GM18511 (cell line): ENCODE data around the gene FBXO31.

Experiments used
- ATAC-seq: cut with Tn5 transposase; IDR thresholded peaks from one replicate; pipeline ENCODE4 v1.9.1; 2021; ENCODE audit warnings: mild to moderate bottlenecking, moderate library complexity; ENCODE audit not compliant: unreplicated experiment

FBXO31 gene

DNA sequence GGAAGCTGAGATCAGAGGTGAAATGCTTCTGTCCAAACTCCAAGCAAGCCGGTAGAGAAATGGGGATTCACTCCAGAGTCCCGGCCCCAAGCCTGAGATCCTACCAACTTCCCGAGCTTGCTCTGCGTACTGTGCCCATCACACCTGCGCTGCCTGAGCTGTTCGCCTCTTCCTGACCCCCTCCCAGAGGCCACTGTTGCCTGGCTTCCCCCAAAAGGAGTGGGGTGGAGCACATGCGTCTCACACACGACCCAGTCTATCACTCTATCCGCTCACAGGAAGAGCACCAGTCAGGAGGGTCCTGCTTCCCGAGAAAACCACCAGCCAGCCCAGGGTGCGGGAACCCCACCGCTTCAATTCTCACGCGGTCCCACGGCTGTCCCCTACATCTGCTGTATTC, 52.9 kb downstream of the FBXO31 start:
- no peak for ATAC-seq

DNA sequence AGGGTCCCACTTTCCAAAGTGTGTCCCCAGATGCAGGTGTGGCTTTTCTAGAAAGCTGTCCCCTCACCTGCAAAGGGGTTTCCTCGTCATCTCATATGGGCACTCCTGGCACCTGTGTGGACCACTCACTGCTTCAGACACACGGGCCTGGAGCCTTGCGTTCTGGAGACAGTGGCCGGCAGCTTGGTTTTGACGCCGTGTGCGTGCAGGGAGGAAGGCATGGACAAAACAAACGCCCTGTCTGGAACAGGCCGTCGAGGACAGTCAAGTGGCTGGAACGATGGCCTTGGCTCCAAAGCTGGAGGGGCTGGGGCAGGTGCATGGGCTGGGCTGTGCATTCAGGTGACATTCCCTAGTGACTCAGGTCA, 53.3 kb downstream of the FBXO31 start:
- no peak for ATAC-seq

- ATAC-seq: no peak
Measured at GRCh38 chr16:87329436-87330256, 53.9 kb downstream of the FBXO31 start.

DNA sequence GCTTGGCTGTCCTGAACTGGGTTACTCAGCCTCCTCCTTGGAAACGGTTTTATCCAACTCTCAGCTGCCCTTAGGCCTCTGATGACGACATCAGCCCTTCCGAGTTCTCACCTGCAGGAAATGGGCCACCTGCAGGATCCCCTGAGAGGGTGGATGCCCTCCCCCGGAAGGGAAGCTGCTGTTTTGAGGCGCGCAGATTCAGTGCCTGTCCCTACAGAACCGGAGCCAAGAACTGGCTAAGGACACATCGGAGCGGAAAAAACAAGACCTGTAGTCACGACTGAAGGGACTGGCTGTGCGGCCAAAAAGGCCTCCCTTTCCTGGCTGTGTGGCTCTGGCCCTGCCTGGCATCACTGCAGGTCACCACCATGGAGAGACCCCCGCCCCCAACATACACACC, 54.7 kb downstream of the FBXO31 start:
- ATAC-seq: no peak

DNA sequence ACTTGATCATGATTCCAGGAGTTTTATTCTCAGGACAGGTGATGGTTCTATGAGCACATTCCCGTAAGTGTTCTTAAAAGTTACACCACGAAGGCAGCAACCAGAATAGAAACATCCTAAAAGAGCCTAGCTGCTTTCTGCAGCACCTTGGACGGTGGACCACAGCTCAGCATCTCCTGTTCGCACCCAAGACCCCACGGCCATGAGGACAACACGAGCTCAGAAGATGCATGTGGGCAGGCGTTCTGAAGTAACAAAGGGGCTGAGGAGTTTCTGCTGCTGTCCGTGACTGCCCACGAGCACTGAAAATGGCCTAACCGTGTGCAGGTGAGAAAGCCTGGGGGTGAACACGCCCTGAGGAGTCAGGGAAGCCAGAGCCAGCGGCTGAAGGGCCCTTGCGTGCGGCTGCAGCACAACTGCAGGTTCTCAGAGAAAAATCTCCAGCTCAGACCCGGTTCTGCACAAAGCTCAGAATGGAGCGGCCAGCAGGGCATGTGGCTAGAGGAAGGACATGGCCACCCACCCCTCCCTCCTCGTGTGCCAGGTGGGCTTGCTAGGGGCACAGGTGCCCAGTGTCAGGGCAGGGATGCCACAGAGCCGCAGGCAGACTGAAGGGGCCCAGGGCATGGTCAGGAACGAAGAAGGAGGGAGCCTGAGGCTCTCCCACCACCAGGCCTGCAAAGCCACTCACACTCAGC, 55.6 kb downstream of the FBXO31 start:
- no peak for ATAC-seq

DNA sequence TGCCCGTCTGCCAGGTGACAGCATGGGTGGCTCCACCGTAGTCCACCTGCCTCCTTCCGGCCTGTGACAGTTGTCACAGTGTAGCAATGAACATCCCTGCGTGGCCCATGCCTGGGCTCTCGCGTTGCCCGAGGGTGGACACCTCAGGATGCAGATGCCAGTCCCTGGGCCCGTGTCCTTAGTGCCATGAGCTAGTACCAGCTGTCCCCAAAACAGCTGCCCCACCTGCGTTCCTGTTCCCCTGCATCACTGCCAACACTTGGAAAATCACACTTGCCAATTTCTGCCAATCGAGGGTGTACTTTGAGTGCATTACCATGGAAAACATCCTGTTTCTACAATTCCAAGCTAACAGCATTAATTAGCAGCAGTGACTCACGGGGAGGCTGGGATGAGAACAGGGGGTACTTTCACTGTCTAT, 57.4 kb downstream of the FBXO31 start:
- ATAC-seq: no peak

DNA sequence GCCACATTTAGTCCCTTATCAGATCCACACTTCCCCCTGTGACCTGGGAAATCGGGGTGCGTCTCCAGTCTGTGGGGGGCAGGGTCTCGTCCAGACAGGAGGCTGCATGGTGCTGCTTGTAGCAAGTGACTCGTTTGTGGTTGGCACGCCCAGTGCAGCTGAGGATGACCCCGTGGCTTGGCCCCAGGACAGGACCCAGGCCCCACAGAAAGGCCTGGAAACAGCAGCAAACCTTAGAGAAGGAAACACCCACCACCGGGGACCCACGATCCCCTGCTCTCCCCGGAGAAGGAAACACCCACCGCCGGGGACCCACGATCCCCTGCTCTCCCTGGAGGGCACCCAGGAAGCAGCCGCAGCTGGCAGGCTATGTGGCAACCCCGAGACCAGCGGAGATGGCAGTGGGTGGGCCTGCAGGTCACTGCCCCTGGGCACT, 58.1 kb downstream of the FBXO31 start:
- ATAC-seq: no peak

- ATAC-seq: no peak
Measured at GRCh38 chr16:87324411-87325275, 58.9 kb downstream of the FBXO31 start.

- no peak for ATAC-seq
Measured at GRCh38 chr16:87323727-87324410, 59.7 kb downstream of the FBXO31 start.

DNA sequence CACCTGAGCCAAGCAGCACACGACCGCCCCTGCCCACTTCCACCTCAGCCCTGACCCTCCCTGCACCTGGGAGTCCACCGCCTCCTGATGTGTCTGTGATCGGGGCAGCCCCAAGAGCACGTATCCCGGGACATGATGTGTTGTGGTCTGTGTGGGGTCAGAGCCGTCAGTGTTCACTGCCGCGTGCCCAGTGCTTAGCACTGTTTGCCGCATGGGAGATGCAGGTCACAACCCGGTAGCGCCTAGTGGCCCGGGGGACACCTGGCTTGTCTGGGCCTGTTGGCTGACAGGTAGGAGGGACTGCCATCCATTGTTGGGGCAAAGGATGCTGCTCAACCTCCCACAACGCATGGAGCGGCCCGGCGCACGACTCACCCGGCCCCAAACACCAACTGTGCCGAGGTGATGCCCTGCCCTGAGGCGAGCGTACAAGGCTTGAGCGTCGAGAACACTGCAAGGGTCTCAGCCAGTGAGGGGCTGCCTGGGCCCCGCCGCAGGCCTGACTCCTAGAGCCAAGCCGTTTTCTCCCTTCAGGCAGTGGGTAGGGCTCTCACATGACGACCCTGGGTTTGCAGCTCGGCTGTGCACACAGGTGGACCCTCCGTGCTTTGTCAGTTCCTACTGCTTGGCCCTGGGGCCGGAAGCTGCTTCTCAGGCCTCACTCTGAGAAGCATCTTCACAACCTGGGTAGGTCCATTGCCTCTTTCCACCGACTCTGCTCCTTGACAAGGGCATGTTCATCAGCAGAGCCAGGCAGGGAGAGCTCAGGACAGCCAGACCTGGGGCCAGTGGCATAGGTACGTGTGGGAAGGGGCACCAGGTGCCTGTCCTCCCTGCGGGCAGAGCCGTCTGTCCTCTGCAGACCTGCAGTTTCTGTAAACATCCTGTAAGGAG, 60.5 kb downstream of the FBXO31 start:
- ATAC-seq: no peak

GRCh38 chr16:87322360-87322759, 61.2 kb downstream of the FBXO31 start:
- ATAC-seq: no peak

GRCh38 chr16:87321336-87322107, 62.1 kb downstream of the FBXO31 start:
- no peak for ATAC-seq

GRCh38 chr16:87320510-87321227, 62.9 kb downstream of the FBXO31 start:
- ATAC-seq: no peak

GRCh38 chr16:87319997-87320491, 63.5 kb downstream of the FBXO31 start:
- no peak for ATAC-seq

DNA sequence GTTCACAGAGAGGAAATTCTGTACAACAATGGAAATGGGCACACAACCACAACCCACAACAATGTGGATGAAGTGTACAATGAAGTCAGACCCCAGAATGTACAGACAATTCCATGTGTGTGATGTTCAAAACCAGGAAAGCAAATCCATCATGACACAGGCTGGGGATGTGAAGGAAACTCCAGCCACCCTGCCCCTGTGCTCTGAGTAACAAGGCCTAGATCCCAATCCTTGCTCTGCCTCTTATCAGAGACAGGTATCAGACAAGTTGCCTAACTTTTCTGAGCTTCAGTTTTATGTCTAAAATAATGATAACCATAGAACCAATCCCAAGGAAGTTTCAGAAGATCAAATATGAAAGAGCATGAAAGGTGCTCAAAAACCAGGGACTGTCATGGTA, 64.6 kb downstream of the FBXO31 start:
- ATAC-seq: no peak

- peak; percentile 29 for ATAC-seq
Measured at GRCh38 chr16:87317750-87318644, 65.6 kb downstream of the FBXO31 start.
